GM18909 (cell line): ENCODE results near the gene TRERF1.
A peak's percentile ranks its signal among the peaks of the same experiment; 100 is the strongest.

Experiments used
- ATAC-seq: cut with Tn5 transposase; IDR thresholded peaks from one replicate; pipeline ENCODE4 v1.9.1; 2021; ENCODE audit warnings: mild to moderate bottlenecking; ENCODE audit not compliant: unreplicated experiment, poor library complexity

The TRERF1 gene

DNA sequence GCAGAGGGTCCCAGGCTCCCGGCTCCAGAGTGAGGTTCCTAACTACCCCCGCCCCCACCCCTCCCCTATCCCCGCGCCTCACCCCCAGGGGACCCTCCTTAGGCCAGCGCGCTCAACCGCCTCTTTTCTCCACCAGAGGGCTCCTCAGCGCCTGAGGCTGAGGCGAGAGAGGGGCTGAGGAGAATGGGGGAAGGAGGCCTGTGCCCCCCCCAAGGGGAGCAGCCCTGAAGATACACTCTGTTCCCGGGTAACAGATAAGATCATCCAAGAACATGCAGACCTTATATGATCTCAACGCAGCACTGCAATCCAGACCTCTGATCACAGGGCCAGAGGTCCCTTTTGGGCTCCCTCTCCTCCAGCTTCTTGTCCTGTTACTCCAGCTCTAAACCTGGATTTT is 190.8 kb downstream of the TRERF1 start:
- ATAC-seq = no peak

GRCh38 chr6:42260396-42260888 is 191.3 kb downstream of the TRERF1 start:
- ATAC-seq = no peak

GRCh38 chr6:42259841-42260395 is 191.8 kb downstream of the TRERF1 start:
- no peak for ATAC-seq

- ATAC-seq = no peak
Observed at GRCh38 chr6:42259286-42259685, 192.4 kb downstream of the TRERF1 start.

DNA sequence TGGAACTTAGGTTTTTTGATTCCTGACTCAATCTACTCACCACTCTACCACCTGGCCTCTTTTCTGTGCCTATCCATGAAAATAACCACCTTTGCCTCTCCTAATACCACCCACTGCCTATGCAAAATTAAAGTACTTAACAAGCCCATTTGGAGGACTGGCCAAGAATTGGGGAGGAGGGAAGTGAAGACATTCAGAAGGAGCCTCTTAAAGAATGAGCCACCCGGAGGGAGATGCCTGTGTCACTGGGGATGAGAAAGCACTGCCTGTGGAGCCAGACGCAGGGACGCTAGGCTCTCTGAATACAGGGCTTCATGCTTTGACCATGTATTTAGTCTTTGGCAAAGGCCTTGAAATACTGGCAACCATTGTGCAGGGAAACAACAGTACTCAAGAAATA is 194.1 kb downstream of the TRERF1 start:
- ATAC-seq = no peak

GRCh38 chr6:42257063-42257462 is 194.7 kb downstream of the TRERF1 start:
- ATAC-seq = no peak

DNA sequence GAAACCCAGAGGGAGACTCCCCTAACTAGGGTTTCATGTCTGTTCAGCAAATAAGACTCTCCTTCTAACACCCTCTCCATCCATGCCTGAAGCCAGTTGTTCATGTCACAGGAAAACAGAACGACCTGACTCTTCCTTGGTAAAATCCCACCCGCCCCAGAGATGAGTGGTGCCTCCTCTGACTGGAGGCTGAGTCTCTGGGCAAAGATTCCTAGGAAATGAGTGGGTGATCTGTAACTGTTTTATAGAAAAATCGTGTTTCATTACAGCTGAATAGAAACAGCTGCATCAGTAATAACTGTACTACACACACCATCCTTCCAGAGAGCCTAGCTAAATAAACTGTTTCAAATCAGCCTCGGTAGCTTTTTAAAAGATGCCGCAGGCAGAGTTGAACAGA is 196.7 kb downstream of the TRERF1 start:
- ATAC-seq = no peak

DNA sequence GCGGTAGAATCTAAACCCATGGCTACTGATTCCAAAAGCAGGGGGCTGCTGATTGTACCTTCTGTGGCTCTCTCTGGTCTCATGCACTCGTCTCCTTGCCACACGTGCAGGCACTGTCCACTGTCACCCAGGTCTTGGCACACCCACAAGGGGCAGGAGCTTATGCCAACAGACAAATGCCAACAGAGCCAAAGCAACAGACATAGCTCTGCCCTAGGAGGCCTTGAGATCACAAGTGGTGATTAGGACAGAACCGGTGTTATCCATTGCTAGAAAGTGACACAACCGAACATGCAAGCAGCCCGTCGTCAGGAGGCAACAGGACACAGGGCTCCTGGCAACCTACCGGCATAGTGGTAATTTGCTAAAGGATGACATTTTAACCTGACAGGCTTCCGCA is 197.2 kb downstream of the TRERF1 start:
- no peak for ATAC-seq

DNA sequence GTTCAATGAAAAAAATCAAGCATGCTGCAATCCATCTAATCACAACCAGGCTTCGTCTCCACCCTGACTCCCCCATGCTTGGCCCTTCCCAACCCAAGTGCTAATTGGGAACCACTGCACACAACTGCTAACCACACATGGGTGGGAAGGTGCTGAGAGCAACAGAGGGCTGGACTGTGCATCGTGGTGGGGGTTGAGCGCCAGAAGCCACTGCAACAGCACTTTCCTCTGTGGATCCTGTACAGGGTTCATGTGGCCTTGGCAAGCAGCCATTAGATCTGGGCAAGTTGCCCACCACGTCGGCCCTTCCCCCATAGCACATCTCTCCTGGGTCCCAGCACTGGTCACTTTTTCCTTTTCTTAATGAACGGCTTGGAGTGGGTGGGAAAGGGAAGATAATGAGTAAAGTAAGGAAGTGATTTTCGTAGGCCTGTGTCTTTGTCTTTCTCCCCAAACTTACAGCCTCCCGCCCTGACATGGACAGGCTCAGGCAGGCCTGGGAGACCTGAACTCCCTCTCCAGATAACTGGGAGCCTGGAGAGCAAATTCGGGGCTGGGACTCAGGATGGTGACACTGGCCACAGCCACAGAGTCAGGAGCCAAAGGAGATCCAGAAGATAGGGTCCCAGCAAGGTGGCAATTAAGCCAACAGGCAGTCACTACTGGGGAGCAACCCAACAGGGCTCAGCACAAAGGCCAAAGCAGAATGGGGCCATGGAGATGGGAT is 199.7 kb downstream of the TRERF1 start:
- ATAC-seq = no peak

DNA sequence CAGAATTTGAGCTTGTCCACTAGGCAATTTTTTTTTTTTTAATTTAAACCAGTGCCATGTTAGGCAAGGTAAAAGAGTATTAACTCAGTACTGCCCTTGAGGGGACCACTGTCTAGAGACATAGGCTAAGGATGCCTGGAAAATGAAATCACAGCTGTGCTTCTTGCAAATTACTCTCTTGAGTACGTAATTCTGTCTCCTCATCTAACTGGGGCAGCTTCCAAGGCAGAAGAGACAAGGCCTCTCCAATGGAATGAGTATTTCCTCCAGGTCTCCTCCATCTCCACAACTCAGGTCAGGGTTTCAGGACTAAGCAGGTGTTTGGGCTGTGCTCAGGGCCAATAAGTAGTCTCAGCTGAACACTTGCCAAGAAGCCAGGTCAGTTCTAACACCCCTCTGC is 200.2 kb downstream of the TRERF1 start:
- no peak for ATAC-seq

GRCh38 chr6:42250274-42250931 is 201.3 kb downstream of the TRERF1 start:
- ATAC-seq = no peak

DNA sequence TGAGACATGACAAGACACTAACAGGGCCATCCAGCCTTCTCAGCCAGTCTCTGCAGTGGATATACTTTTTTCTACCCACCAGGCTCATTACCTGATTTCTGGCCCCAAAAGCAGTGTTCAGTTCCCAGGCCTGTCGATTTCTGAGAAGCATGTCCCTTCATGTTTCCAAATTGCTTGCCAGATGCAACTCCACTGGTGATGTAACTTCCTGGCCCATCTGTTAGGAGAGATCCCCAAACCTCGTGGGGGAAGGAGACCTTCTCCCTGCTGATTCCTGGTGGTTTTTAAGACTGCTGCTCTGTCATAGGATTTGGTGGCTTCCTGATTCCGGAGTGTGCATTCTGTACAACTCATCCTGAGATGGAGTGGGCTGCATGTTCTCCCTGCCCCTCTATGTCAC is 202.4 kb downstream of the TRERF1 start:
- no peak for ATAC-seq

DNA sequence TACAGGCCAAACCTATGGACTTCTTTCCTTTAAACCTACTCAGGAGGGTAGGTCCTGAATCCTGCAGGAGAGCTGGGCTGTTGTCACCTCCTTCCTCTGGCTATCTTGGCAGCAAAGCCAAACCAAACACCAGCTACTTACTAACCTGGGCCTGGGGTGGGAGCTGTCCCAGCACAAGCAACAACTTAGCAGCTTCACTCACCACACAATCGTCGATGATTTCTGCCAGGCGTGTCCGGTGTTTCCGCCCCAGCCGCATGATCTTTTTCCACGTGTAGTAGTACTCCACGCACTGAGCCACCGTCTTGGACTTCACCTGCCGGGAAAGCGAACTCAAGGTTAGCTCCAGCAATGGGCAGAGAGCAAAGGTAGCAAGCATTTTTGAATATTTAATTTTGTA is 208.7 kb downstream of the TRERF1 start:
- ATAC-seq = no peak

DNA sequence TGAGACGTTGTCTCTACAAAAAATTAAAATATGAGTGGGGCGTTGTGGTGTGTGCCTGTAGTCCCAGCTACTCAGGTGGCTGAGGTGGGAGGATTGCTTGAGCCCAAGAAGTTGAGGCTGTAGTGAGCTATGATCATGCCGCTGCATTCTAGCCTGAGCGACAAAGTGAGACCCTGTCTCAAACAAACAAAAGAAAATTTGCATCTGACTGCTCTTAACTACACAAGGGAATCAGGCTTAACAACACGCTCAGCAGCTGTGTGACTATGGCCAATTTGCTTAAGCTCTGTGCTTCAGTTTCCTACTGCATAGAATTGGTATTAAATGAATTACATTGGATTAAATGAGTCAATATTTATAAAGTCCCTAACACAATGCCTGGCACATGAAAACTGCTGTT is 209.8 kb downstream of the TRERF1 start:
- ATAC-seq = no peak

DNA sequence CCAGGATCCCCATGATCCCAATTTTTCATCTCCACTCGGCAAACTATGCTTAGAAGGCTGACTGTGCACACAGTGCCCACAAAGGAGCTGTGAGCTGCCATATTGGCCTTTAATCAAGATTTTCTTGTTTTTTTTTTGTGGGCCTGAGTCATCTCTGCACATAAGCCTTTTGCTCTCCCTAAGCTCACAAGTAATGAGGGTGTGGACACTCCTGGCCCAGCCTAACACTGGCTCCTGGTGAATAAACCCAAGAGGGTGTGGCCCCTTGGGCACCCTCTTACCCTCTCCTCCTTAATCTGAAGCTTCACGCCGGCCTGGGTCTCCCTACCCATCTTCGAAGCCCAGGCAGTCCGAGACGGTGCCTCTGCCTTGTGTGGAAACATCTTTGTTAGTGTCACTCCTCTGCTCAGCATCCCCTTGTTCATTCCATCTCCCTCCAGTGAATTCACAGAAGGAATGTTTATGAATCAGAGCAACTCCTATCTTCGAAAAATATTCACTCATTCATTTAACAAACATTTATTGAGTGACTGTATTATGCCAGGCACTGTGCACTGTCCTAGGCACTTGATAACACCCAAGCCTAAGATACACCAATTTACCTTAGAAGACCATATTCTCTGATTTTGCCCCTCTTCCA is 211.9 kb downstream of the TRERF1 start:
- no peak for ATAC-seq

- ATAC-seq = no peak
Observed at GRCh38 chr6:42239333-42239732, 212.4 kb downstream of the TRERF1 start.

- no peak for ATAC-seq
Observed at GRCh38 chr6:42237857-42238256, 213.9 kb downstream of the TRERF1 start.

DNA sequence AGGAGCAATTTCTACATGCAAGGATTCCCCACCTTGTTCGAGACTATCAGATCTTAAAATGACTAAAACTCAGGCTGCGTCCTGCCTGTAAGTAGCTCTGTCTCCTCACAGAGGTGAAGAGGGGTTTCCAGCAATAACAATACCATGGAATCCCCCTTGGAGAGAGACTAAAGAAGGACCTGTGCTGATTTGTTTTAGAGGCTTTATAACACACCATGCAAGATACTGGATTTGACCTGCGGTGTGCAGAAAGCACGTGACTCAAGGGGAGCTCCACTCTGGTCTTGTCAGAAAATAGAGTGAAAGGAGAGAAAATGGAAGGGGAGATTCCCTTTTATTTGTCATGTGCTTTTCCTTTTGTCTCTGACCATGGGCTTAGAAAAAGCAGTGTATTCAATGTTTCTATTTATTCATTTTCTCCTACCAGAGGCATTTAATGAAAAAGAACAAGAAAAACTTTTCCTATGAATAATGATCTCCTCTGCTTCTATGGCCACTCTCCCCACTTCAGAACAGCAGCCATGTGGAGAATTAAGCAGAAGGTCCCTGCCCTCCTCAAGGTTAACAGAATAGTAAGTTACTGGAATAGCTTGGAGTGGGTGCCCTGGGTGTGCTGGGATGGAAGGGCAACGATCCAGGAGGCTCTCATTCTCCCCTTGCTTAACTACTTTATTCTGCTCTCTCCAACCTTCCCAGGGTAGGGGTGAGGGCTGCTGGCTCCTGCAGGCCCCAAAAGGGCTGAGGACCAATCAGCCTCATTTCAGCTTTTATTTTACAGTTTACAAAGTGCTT is 214.8 kb downstream of the TRERF1 start:
- ATAC-seq = peak; percentile 39

GRCh38 chr6:42236030-42236429 is 215.7 kb downstream of the TRERF1 start:
- ATAC-seq = no peak

DNA sequence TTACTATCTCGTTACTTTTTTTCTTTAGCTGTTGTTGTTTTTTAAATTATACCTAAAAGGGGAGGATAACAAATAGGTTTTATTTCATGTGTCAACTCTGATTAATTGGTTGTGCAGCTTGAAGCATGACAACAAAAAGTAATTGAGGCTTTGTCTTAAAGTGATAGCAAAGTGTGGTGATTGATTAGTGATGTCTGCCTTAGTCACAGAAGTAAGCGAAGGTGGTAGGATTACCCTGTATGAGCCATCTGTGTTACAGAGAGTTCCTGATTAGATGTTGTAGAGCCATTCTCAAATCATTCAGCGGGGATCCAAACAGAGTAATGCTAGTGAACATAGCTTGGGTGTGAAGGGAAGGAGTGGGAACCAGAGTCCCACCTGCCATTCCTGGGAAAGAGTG is 219.7 kb downstream of the TRERF1 start:
- ATAC-seq = no peak
